Thyroid gland (tissue), 4 donors: ENCODE data around the gene NEURL1. TPM values are rescaled to one million over a fixed set of nuclear protein-coding genes. Genes with fewer than 3 reads are reported as not detected.
A peak's percentile ranks its signal among the peaks of the same experiment; 100 is the strongest.

ENCODE experiments used
- DNase-seq, 2 donors: peaks; one replicate each; pipeline ENCODE4 v3.0.0-alpha.2; 2019
- H3K27ac ChIP-seq, 3 donors: fragments of 200-600 bp; sonication (generic); 1 replicate in 2 of 3; 2 replicates in 1 of 3; pipeline ENCODE4 v1.5.1; 2016 to 2019; ENCODE audit warnings: mild to moderate bottlenecking in 1 of 3, moderate library complexity in 1 of 3
- H3K27me3 ChIP-seq: fragments of 200-600 bp; sonication (generic); one replicate; pipeline ENCODE4 v1.5.1; 2019
- H3K36me3 ChIP-seq, 2 donors: fragments of 200-600 bp; sonication (generic); one replicate each; pipeline ENCODE4 v1.5.1; 2016 to 2019
- H3K4me1 ChIP-seq, 2 donors: fragments of 200-600 bp; sonication (generic); one replicate each; pipeline ENCODE4 v1.5.1; 2017 to 2019
- H3K4me3 ChIP-seq, 3 donors: fragments of 200-600 bp; sonication (generic); replicated peaks in 1 of 3; 1 replicate in 2 of 3; 2 replicates in 1 of 3; pipeline ENCODE4 v1.5.1; 2016; ENCODE audit warnings: mild to moderate bottlenecking in 1 of 3
- H3K9me3 ChIP-seq: fragments of 200-600 bp; sonication (generic); one replicate; pipeline ENCODE4 v1.5.1; 2017
- CTCF ChIP-seq, 6 experiments: fragments of 200-600 bp in 3 of 6; fragments of 450-650 bp in 3 of 6; sonication (generic) in 3 of 6; IDR thresholded peaks; one replicate each; pipeline ENCODE4 v1.5.1; 2016 to 2019; ENCODE audit warnings: antibody characterized with exemption in 6 of 6, mild to moderate bottlenecking in 2 of 6, inconsistent platforms in 1 of 6, moderate library complexity in 1 of 6
- POLR2A ChIP-seq, 2 donors: fragments of 450-650 bp; IDR thresholded peaks; one replicate each; pipeline ENCODE4 v1.6.1; 2017; ENCODE audit warnings: antibody characterized with exemption in 2 of 2, mild to moderate bottlenecking in 2 of 2, moderate library complexity in 1 of 2
- WGBS, 2 donors: methylation state at CpG; one replicate each; pipeline ENCODE4 v1.1.5; 2017; 5-methylcytosine and 5-hydroxymethylcytosine counted together
- intact Hi-C: fragments of 100-400 bp; cut with DNase I; formaldehyde crosslinking; loops from one replicate; pipeline ENCODE4 v1.15.1; 2023
- total RNA-seq, 4 donors: library from RNA; depleted of rRNA; stranded (reverse); fragments of >200 nt; gene quantifications; one replicate each; pipeline ENCODE4 v1.2.3, GENCODE V29; 2016

The NEURL1 gene
- total RNA-seq, 4 donors from 2014 or later, result 1.1 TPM; not detected in 3

- intact Hi-C loops, result no loop called here
- no peak for DNase-seq
- no peak for TF ChIP-seq POLR2A (IDR thresholded peaks at IDR 0.05)
- no peak for TF ChIP-seq CTCF (IDR thresholded peaks at IDR 0.05)
- Histone ChIP-seq H3K27ac (no peak overlapping the region), H3K36me3 (no peaks in the 10 kb centered on the region), H3K4me1 (peaks cover 7 to 10% of the 10 kb centered on the region in 2 donors), H3K27me3 (no peaks in the 10 kb centered on the region), H3K4me3 (peak overlapping the region in 1 of 3 donors; percentile 24), H3K9me3 (no peaks in the 10 kb centered on the region)
- WGBS, 2 donors, result 71% methylated on average over 1 of the region's 18 CpGs; no CpG with 5 or more reads in 1 of the 2 donors
Measured at GRCh38 chr10:103555325-103555649, 61.8 kb downstream of the NEURL1 start.

- 57 to 60% methylated on average over 10 to 11 of the region's 11 CpGs for WGBS, 2 donors
- Histone ChIP-seq H3K27me3 (no peaks in the 10 kb centered on the region), H3K36me3 (no peaks in the 10 kb centered on the region), H3K4me1 (peaks cover 7 to 10% of the 10 kb centered on the region in 2 donors), H3K27ac (no peak overlapping the region), H3K4me3 (peak overlapping the region in 1 of 3 donors; percentile 24), H3K9me3 (no peaks in the 10 kb centered on the region)
- TF ChIP-seq POLR2A (IDR thresholded peaks at IDR 0.05), result no peak
- no peak for DNase-seq
- intact Hi-C loops, result no loop called here
Measured at GRCh38 chr10:103555712-103556111, 62.2 kb downstream of the NEURL1 start.

GRCh38 chr10:103556383-103557007, 63.0 kb downstream of the NEURL1 start:
- no peak overlapping the region for H3K27ac ChIP-seq
- 83 to 84% methylated on average over 8 to 12 of the region's 12 CpGs for WGBS, 2 donors
- H3K36me3 ChIP-seq, result no peaks in the 10 kb centered on the region
- no peak for TF ChIP-seq POLR2A (IDR thresholded peaks at IDR 0.05)
- no peak for TF ChIP-seq CTCF (IDR thresholded peaks at IDR 0.05)
- peaks cover 7 to 10% of the 10 kb centered on the region in 2 donors for H3K4me1 ChIP-seq
- intact Hi-C loops, result no loop called here
- DNase-seq, result no peak
- H3K27me3 ChIP-seq, result no peaks in the 10 kb centered on the region
- H3K4me3 ChIP-seq, result no peak overlapping the region
- no peaks in the 10 kb centered on the region for H3K9me3 ChIP-seq

DNA sequence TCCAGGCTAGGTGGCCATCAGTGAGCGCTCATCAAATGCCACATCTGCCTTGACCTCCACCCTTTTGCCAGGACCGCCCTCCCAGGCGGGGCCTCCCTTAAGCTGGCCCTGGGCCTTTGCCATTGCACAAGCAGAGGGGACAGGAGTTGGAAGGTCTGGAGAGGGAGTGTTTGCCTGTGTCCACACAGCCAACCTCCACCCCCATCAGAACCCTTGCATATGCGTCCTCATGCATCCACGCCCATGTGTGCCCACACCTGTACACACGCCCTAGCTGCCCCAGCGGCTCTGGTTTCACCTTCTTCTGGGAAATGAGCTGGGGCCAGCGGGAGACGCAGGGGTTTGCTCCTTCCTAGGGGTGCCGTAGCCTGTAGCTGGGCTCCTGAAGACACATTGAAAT, 64.0 kb downstream of the NEURL1 start:
- 95 to 97% methylated on average over 10 of the region's 10 CpGs for WGBS, 2 donors
- no peak for TF ChIP-seq POLR2A (IDR thresholded peaks at IDR 0.05)
- TF ChIP-seq CTCF (IDR thresholded peaks at IDR 0.05), result no peak
- Histone ChIP-seq H3K27me3 (no peaks in the 10 kb centered on the region), H3K4me1 (peaks cover 7 to 10% of the 10 kb centered on the region in 2 donors), H3K4me3 (no peak overlapping the region), H3K9me3 (no peaks in the 10 kb centered on the region), H3K27ac (no peak overlapping the region), H3K36me3 (no peaks in the 10 kb centered on the region)
- intact Hi-C loops, result no loop called here
- DNase-seq, result no peak

DNA sequence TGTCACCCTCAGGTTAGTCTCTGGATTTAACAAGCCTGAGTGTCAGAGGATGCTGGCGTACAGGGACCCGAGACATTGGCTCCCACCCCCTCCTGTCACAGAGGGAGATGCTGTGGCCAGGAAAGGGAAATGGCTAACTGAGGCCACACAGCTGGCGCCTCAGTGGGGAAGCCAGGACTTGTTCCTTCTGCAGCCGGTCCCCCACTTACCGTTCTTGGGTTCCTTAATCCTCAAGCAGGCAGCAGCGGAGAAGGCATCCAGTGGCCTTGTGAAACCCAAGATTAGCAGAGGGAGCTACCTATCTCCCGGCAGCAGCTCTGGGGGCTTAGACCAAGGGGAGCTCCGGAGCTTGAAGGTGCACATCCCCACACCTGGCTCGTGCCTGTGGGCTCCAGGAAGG, 65.4 kb downstream of the NEURL1 start:
- Histone ChIP-seq H3K4me3 (no peak overlapping the region), H3K36me3 (no peaks in the 10 kb centered on the region), H3K27me3 (no peaks in the 10 kb centered on the region), H3K4me1 (peaks cover 7 to 10% of the 10 kb centered on the region in 2 donors), H3K27ac (no peak overlapping the region), H3K9me3 (no peaks in the 10 kb centered on the region)
- intact Hi-C loops, result no loop called here
- WGBS, 2 donors, result 54 to 77% methylated on average over 7 to 9 of the region's 9 CpGs
- DNase-seq, result no peak
- TF ChIP-seq CTCF (IDR thresholded peaks at IDR 0.05) (no peak), POLR2A (IDR thresholded peaks at IDR 0.05) (no peak)
